Activated CD8-positive, alpha-beta memory T cell treated with anti-CD3 and anti-CD28 coated beads for 1 hour (primary cell): ENCODE results near the gene RASA4.
A peak's percentile ranks its signal among the peaks of the same experiment; 100 is the strongest.
"Not testable (repeated sequence)": the region's sequence is repeated elsewhere in the genome, so short reads cannot be mapped to it uniquely, and the experiment has no call there.

Experiments used
- DNase-seq, 2 donors: peaks; one replicate each; pipeline ENCODE4 v3.0.0-alpha.2; 2020; ENCODE audit warnings: low read depth in 1 of 2; ENCODE audit errors: extremely low read depth in 1 of 2

The RASA4 gene

DNA sequence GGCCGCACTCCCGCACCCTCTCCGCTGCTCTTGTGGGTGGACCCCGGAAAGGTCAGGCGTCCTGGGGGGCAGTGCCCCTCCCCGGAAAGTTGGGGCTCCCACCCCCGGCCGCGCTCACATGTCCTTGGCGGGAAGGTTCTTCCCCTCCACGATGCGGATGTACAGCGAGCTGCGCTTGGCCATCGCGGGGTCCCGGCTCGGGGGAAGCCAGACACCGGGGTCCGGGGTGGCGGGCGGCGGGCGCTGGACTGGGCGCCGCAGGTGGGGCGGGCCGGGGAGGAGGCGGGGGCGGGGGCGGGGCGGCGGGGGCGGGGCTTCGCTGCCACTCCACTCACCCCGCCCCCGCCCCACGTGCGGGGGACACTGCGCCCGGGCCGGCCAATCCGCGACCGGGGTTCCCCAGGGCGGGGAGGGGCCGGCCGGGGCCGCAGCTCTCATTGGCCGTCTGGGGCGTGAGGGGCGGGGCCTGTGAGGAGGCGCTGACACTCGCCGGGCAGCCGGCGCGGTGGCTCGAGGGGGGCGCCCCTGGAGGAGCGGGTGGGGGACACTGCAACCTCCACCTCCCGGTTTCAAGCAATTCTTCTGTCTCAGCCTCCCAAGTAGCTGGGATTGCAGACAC lies at the start of gene RASA4:
Gene RASA4, minus strand, starts transcription at position 250 of the 619 bp plus-strand sequence. Its CDS starts 67 bp downstream, at position 183.
- peak in 1 of 2 donors; percentile 18 for DNase-seq

DNA sequence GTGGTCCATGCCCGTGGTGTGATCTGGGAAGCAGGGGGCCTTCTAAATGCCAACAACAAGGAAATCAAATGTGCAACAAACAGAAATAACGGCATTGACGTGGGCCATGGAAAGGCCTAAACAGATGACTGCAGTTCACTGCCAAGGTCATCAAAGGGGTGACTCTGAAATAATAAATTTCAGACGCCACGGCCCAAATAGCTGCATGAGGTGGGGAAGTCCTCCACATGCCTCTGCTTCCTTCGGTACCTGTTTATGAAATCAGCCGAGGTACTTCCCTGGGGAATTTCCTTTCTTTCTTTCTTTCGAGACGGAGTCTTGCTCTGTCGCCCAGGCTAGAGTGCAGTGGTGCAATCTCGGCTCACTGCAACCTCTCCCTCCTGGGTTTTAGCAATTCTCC lies 48.2 kb upstream of the RASA4 start:
- DNase-seq: not testable (repeated sequence)

DNA sequence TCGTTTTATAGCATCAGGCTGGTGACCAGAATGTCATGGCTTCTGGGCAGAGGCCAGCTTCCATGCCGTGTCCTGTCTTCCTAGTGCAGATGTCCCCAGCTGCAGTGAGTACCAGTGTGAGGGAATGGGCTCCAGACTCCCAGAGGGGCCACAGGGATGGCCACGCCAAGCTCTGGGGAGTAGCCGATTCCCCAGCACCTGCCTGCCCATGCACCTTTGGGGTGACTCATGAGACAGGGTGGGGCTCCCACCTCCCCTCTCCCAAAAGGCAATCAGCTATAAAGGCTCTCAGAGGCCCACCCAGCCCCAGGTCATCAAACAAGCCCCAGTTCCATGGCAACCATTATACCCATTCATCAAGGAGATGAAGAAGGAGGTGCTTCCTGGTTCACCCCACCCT lies 33.4 kb upstream of the RASA4 start, which contains the start of gene SPDYE2B:
Gene SPDYE2B, plus strand, starts transcription at position 396 of the 400 bp plus-strand sequence. CDS start 2,030 bp downstream, outside the sequence.
- not testable (repeated sequence) for DNase-seq

DNA sequence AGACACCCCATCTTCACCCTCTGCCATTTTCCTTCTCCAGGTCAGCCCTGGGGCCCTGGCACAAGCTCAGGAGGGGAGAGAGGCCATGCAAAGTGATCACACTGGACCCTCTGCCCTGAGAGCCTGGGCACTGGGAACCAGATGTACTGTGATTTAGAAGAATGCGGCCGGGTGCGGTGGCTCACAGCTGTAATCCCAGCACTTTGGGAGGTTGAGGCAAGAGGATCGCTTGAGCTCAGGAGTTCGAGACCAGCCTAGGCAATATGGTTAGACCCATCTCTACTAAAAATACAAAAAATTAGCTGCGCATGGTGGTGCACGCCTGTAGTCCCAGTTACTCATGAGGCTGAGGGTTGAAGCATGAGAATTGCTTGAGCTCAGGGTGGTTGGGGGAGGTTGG lies 31.3 kb upstream of the RASA4 start:
- DNase-seq: not testable (repeated sequence)

DNA sequence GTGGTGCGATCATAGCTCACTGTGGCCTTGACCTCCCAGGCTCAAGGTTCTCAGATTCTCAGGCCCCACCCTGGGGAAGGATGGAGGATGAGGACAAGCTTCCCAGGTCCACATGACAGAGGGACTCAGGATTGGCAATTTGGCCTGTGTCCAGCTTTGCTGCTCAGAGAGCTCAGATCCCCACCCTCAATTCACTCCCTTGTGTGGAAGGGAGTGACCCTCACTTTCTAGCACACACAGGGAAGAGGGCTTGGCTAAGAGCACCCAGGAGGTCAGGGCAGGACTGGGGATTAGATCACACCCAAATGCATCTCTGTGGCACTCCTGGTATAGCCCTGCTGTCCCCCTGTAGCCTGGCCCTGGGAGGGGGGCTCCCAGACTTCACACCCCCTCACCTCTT lies 26.8 kb upstream of the RASA4 start:
- DNase-seq: not testable (repeated sequence)

DNA sequence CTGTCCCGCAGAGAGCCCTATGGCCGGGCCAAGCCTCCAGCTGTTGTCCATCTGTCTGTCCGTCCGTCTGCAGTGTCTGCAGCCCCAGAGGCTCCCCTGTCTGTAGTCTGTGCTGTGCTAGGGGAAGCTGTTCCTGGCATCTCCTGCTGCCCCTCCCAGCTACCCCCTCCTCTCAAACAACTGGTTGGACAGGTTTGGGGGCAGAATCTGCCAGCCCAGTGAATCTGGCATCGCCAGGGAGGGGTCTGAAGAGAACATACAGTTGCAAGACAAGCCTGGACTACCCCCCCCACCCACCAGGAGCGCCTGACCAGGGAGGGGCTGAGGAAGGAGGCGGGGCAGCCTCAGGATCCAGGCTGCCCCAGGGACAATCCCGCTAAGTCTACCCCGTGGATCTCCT lies 26.1 kb upstream of the RASA4 start, which contains the start of gene UPK3BL1:
Gene UPK3BL1, minus strand, starts transcription at position 101 of the 400 bp plus-strand sequence. Its CDS starts 50 bp downstream, at position 51.
- DNase-seq: not testable (repeated sequence)

DNA sequence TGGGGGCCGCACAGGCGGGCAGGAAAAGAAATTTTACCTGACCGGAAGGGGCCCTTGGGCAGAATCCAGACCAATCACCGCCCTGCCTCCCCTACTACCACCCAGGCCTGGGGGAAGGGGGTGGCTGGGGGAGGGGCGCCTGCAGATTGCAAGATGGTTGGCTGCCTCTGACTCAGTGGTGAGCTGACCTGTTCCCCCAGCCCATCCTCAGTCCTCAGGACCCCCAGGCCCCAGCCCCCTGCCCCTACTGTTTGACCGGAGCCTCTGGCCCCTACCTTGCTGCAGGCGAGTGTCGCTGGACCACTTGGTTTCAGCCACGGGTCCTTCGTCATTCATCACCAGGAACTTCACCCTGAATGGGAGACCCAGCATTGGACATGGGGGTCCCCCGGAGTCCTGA lies 22.3 kb upstream of the RASA4 start:
- not testable (repeated sequence) for DNase-seq

DNA sequence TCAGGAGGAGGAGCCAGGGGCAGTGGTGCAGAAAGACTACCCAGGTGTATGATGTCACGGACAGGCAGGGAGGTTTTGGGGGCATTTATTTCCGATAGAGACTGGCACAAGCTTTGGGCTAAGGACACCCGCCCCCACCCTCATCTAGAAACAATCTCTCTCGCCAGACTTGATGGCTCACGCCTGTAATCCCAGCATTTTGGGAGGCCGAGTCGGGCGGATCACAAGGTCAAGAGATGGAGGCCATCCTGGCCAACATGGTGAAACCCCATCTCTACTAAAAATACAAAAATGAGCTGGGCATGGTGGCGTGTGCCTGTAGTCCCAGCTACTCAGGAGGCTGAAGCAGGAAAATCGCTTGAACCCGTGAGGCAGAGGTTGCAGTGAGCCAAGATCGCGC lies 20.4 kb upstream of the RASA4 start:
- DNase-seq: not testable (repeated sequence)

DNA sequence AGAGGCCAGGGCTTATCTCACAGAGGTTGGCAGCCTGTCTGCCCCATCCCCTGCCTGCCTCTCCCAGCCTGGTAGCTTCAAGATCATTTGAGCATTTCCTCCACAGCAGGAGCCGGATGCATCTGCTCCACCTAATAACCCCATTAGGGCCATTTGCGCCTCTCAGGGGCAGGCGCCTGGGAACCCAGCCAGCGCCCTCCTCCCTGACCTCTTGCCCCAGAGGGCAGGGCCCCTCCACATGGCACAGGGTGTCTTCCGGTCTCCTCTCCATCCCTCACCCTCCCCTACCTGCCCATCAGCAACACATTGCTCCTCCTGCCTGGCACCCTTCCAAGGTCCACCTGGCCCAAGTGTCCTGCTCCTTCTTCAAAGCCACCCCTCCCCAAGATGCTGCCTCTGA lies 18.8 kb upstream of the RASA4 start:
- not testable (repeated sequence) for DNase-seq

DNA sequence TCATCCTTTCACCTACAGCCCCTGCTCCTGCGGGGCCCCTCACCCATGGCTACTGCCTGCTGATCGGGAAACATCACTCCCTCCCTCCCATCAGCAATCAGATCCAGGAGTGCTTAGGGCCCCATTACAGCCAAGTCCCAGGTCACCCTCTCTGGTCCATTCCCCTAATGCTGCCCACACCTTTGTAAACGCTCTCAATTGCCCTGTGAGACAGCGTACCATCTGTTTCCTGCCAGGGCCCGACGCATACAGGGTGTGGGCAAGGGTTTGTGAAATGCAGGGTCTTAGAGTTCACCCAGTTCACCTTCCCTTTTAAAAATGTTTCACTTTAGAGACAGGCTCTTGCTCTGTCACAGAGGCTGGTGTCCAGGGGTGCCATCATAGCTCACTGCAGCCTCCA lies 17.7 kb upstream of the RASA4 start:
- not testable (repeated sequence) for DNase-seq

DNA sequence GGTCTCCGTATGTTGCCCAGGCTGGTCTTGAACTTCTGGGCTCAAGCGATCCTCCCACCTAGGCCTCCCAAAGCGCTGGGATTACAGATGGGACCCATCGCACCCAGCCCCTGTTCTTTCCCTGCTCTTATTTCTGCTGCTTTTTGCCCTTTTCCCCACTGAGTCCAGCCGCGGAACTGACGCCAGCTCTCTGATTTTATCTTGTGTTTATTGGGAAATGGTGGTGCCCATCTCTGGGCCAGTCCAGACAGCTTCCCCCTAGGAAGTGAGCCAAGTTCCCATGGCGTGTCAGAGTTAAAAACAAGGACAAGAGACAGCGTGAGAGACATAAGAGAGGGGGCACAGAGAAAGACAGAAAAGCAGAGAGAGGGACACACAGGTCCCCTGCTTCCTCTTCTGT lies 14.1 kb upstream of the RASA4 start:
- not testable (repeated sequence) for DNase-seq

DNA sequence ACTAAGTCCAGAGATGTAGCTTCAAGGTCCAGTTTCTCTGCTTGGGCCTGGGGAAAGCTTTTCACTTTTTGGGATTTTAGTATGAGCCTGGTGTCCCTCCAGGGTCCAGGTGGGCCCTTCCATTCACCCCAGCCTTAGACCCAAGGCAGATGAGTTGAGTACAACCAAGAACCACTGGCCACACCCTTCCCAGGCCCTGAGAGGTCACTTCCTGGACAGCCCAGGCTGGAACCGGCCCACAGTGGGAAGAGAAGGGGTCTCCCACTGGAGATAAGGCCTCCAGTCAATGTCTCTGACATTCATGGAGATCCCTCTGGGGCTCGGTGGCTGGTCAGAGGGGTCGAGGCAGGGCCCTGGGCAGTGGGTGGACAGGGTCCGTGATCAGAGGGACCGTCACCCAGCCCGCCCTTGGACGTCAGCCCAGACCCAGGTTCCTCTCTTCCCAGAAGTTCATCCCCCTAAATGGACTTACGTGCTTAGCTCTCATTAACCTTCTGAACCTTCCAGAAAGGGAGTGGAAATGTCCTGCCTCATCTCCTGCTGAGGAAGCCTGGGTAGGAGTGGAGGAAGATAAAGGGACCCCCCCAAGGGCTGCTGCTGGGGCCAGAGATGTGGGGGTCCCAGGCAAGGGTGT lies 10.8 kb upstream of the RASA4 start:
- DNase-seq: not testable (repeated sequence)

DNA sequence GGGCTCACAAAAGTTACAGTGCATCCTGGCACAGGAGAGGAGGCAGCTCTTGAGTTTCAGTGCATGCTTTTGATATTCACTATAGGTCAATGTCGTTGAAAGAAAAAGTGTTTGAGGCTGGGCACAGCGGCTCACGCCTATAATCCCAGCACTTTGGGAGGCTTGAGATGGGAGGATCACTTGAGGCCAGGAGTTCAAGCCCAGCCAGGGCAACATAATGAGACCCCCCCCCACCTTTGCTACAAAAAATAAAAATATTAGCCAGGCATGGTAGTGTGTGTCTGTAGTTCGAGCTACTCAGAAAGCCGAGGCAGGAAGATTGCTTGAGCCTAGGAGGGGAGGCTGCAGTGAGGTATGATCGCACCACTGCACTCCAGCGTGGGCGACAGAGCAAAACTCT lies 1.6 kb upstream of the RASA4 start:
- DNase-seq: not testable (repeated sequence)

DNA sequence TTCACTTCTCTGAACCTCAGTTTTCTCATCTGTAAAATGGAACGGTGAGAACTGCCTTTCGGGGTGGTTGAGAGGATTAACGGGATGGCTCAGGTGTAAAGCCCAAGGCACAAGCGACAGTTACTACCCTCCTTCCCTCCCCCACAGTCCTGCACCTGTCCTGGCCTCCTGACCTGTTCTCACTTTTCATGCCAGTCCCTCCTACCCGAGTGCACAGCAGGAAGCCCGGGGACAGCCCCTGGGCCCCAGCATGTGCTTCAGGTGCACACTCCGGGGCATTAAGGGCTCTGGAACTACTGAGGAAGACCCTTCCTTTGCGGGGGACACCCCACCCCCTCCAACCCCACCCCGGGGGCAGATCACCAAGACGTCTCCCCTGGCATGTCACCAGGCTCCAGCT lies 626 bp downstream of the RASA4 start:
- DNase-seq: not testable (repeated sequence)

DNA sequence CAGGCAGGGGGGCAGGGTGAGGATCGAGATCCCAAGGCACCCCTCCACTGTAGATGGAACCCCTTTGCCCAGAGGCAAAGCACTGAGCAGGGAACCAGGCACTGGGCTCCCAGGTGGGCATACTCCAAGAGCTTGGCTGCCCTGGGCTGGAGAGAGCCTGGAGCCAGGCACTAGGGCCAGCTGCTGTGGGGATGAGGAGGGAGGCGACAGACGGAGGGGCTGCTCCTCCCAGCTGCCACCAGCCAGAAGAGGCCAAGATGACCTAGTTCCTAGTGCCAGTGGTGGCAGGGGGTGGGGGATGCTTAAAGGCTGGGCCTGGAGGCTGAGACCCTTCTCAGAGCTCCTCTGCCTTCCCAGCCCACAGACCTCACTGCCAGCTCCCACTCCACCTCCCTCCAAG lies 1.7 kb downstream of the RASA4 start:
- DNase-seq: not testable (repeated sequence)

DNA sequence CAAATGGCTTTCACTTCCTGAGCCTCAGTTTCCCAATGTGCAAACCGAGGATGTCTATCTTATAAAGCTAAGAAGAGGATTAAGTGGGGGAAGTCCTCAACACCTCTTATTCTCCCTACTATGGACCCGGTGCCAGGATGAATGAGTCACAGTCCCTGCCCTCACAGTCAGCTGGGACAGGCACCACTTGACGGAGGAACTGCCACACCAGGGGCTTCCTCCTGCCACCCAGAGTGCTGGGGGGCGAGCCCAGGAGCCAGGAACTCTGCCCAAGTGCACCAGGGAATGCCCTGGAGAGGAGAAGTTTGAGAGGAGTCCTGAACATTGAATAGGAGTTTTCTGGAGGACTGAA lies 2.2 kb downstream of the RASA4 start:
- DNase-seq: not testable (repeated sequence)

DNA sequence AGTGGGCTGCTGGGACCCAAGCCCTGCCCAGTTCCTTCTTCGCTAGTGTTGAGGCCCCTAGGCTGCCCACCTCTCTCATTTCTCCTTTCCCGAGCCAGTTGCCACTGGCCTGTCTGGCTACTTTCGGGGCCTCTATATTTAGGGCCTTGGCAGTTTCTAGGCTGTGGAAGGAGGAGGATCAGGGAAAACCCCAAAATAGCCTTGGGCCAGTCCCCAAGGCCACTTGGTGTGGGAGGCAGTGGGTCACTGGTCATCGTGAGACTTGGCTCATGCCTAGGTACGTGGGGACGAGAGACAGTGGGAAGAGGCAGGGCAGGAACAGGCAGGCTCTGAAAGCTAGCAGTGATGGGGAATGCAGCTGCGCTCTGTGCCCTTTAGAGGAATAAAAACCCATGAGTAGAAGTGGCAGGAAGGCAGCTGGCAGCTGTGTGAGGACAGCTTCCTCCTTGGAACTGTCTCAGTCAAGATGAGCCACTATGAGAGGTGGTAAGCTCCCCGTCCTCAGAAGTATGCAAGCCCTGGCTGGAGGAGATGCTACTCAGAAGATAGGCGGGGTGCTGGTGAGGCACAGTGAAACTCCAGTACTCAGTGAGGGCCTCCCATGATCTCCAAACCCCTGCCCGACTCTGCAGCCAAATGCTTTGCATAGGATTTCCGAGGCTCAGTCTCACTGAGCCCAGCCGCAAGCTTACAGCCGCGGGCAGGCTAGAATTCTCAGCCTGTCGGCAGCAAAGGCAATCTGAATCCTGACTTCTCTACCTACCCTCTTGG lies 2.8 kb downstream of the RASA4 start:
- DNase-seq: not testable (repeated sequence)

DNA sequence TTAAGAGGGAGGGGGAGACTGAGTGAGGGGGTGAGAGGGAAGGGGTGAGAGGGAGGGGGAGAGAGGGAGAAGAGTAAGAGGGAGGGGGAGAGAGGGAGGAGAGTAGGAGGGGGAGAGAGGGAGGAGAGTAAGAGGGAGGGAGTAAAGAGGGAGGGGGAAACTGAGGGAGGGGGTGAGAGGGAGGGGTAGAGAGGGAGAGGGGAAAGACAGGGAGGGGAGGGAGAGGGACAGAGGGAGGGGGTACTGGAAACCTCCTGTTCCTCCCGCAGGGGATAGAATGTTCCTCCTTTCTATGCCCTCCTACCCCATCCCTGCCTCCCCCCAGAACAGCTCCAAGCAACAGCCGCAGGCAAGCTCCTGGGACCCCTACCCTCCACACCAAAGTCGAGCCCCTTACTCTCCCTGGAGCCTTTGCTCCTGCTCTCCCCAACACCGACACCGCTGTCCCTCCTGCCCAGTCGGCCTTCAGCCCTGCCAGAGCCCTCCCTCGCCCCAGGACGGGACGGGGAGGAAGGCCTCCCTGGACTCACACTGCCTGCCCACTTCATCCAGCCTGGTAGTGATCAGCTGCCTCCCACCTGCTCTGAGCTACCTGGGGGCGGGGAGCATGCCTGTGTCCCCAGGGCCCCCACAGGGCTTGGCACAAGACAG lies 4.8 kb downstream of the RASA4 start:
- DNase-seq: not testable (repeated sequence)

DNA sequence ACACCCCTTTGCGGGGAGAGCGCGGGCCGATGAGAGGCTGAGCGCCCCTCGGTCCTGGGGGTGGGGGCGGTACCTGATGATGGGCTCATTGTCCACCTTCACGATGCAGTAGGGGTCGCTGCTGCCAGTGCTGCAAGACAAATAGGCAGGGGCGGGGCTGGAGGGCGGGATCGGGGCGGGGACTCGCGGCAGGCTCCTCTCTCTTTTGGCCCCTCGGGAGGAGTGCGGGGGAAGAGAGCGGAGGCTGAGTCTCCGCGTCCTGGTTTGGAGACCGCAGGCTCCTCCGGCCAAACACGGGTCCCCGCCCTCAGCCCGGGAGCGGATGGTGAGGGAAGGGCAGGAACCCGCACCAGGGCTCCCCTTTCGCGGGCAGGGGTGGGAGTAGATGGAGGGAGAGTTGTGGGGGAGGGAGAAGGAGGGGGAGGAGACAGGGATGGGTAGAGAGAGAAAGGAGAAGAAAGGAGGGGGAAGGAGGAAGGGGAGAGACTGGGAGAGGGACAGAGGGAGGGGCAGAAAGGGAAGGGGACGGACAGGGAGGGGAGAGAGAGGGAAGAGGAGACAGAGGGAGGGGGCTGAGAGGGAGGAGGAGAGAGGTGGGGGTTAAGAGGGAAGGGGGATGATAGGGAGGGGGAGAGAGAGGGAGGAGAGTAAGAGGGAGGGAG lies 5.4 kb downstream of the RASA4 start:
- DNase-seq: not testable (repeated sequence)

DNA sequence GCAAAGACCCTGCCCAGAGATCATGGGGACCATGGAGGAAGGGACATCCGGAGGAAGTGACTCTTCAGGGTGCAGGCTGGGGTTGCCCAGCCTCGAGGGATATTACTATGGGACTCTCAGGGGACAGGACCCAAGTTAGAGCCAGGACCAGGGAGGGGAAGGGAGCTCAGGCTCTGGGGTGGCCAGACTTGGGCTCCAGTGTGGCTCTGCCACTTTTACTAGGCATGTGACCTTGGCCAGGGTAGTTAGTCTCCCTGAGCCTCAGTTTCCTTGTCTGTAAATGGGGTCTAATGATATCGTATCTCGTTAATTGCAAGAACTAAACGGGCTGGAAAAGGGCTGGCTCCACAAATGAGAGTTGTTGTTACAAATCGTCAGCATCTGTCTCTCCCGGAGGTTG lies 6.1 kb downstream of the RASA4 start:
- not testable (repeated sequence) for DNase-seq
